LNCaP clone FGC (cell line): ENCODE results near the gene HSCB.

ENCODE experiments used
- DNase-seq: peaks from one replicate; pipeline ENCODE4 v3.0.0-alpha.2; 2011; ENCODE audit warnings: low read depth
- H3K4me3 ChIP-seq: 2 replicates; pipeline ENCODE4 v1.5.1; 2011; ENCODE audit warnings: mild to moderate bottlenecking, low read depth, low read length, control low read depth
- CTCF ChIP-seq: IDR thresholded peaks from 2 replicates; pipeline ENCODE4 v1.5.1; 2012; ENCODE audit warnings: mild to moderate bottlenecking; ENCODE audit not compliant: control insufficient read depth, insufficient read depth; ENCODE audit errors: extremely low read depth

The HSCB gene

GRCh38 chr22:28792491-28793383, 50.9 kb downstream of the HSCB start:
- H3K4me3 ChIP-seq, result no peak overlapping the region
- TF ChIP-seq CTCF, result no peak
- DNase-seq, result no peak

GRCh38 chr22:28793976-28794584, 52.2 kb downstream of the HSCB start:
- DNase-seq, result no peak
- no peak for TF ChIP-seq CTCF
- no peak overlapping the region for H3K4me3 ChIP-seq

GRCh38 chr22:28795071-28795693, 53.3 kb downstream of the HSCB start:
- no peak for TF ChIP-seq CTCF
- DNase-seq, result no peak
- H3K4me3 ChIP-seq, result no peak overlapping the region

- no peak overlapping the region for H3K4me3 ChIP-seq
These were observed 54.4 kb downstream of the HSCB start for GRCh38 chr22:28795932-28796856.

GRCh38 chr22:28798810-28799605, 57.2 kb downstream of the HSCB start:
- peak overlapping the region; percentile 89 for H3K4me3 ChIP-seq
- no peak for TF ChIP-seq CTCF
- peak; percentile 64 for DNase-seq

More at GRCh38 chr22:28795932-28796856, 54.4 kb downstream of the HSCB start:
- no peak for TF ChIP-seq CTCF
- no peak for DNase-seq
